HG02759 (cell line): ENCODE measurements around the gene TMEM129.
A peak's percentile ranks its signal among the peaks of the same experiment; 100 is the strongest.
"Not testable (repeated sequence)": the region's sequence is repeated elsewhere in the genome, so short reads cannot be mapped to it uniquely, and the experiment has no call there.

Source experiments
- ATAC-seq: cut with Tn5 transposase; IDR thresholded peaks from one replicate; pipeline ENCODE4 v1.9.1; 2021; ENCODE audit warnings: mild to moderate bottlenecking, moderate library complexity; ENCODE audit not compliant: unreplicated experiment

The TMEM129 gene

GRCh38 chr4:1703867-1704266, 17.3 kb downstream of the TMEM129 start:
- no peak for ATAC-seq

- not testable (repeated sequence) for ATAC-seq
Measured at GRCh38 chr4:1701671-1702070, 19.5 kb downstream of the TMEM129 start.

DNA sequence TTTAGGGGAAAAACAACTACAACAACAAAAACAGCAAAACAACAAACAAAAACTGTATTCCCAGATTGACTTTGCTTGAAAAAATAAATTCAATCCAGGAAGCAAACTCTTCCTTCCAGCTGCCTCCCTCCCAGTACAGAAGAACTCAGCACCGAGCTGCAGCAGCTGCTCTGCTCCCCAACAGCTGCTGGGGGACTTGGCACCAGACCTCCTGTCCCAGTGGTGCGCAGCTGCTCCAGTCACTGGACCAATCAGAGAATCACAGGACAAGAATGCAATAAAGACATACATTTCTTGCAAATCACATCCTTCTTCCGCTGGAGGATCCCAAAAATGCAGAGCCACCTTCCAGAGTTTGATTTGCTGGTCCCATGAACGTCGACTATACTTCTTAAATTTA, 25.2 kb downstream of the TMEM129 start:
- ATAC-seq: no peak

DNA sequence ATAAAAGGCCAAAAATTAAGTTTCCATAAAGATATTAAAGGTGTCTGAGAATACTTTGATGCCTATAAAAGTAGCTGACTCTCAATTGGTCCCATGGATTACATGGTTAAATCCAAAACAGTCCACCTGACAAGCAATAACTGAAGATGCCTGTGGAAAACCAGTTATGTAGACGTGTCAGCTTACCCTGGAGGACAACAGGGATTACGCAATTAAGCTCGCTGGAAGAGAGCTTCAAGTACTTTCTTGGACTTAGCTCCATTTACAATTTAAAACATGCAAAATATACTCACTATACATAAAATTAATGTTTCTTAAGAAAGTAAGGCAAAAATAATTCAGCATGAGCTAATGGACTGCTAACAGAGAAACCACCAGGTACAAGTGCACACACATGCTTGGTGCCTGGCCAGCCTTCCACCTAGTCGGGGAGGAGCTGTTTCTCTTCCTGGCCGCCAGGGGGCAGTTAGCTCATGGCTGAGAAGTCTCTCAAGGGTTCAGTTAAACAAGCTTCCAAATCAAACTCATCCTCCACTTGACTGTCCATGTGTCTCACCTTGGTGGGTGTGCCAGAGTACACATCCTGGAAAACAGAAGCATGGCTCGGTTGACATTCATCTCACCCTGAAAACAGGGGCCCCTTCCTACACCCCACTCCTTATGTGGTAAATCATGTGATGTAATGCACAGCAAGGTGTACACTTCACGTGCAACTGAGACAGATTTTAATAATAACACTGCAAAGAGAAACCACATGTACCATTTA, 27.8 kb downstream of the TMEM129 start:
- peak; percentile 72 for ATAC-seq

DNA sequence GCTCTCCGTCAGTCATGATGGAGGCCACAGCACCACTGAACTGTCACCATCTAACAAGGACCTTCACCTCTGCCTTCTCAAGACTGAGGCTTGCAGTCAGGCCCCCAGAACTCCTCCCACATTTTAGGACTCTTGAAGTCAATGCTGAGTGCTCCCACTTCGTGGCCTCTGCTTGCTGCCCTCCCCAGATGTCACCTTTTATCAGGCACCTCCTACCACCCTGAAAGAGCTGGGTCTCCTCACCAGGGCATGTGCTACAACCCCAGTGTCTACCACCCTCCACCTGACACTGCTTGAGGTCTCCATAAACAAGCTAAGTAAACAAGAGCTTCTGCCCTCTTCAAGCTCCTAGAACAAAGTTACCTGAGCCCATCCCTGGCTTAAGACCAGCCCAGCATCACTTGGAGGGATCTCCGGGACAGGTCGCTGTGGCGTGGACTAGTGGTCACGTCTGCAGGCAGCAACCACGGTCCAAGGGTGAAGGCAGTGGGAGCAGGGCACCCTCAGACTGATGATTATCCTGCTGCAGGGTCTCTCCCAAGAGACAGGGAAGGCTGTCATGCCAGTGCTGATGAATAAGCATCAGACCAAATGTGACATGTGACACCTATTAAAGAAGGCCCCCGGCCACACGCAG, 29.3 kb downstream of the TMEM129 start:
- ATAC-seq: no peak

GRCh38 chr4:1690698-1691097, 30.4 kb downstream of the TMEM129 start:
- no peak for ATAC-seq

- ATAC-seq: no peak
Measured at GRCh38 chr4:1686440-1687036, 34.6 kb downstream of the TMEM129 start.

DNA sequence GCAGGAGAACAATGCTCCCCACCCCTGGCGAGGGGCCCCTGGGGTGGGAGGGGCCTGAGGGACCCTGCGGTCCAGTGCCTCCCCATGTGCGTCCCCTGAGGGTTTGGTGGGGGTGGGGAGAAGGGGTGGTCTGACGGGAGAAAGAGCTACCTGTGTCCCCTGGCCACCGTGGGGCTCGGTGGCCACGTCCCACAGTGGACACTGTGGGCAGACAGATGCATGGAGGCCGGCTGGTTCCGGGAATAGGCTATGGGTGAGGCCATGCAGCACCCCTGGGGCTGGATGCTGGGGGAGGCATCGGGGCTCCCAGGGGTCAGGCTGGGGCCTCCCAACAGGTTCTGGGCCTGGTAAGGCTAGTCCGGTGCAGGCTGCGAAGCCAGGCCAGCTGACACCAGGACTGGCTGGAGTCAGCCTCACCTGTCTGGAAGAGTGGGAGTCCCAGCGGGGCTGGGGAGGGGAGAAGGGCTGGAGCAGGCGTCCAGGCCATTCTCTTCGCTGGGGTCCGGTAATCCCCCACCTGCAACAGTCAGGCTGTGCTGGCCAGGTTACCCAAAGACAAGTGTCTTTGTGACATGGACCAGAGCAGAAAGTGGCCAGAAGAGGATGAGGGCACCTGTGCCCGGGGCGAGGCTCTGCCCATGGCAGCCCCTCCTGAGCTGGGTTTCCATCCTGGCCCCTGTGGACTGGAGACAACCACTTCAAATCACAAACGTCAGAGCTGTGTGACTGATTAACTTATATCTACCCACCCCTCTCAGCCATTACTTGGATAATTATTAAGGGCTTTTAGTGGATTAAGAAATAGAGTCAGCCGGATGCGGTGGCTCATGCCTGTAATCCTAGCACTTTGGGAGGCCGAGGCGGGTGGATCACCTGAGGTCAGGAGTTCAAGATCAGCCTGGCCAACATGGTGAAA, 35.6 kb downstream of the TMEM129 start:
- ATAC-seq: no peak

- ATAC-seq: no peak
Measured at GRCh38 chr4:1684506-1685234, 36.5 kb downstream of the TMEM129 start.

GRCh38 chr4:1683736-1684505, 37.2 kb downstream of the TMEM129 start, which contains the start of gene FAM53A:
FAM53A (minus strand) TSS chr4:1684313; CDS start chr4:1668741, 15,572 bp downstream.
- ATAC-seq: peak; percentile 93

DNA sequence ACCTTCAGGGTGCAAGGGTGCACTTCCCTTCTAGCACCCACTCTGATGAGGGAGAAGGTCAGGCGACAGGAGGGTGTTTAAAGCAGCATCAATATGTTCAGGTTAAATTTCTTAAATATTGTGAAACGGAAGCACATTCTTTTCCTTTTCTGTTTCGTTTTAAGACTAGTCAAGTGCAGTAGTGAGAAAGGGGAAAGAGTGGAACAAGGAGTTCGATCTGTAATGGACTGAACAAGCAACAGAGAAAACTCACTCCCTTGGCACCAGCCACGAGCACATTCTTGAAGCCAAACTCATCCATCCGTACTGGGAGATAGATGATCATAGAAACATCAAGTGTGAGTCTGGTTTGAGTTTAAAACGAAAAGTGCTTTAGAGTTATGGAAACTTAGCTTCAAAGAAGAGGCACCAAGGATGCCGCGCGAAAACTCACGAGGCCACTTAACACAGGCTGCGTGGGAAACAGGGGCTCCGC, 37.8 kb downstream of the TMEM129 start:
- ATAC-seq: no peak

DNA sequence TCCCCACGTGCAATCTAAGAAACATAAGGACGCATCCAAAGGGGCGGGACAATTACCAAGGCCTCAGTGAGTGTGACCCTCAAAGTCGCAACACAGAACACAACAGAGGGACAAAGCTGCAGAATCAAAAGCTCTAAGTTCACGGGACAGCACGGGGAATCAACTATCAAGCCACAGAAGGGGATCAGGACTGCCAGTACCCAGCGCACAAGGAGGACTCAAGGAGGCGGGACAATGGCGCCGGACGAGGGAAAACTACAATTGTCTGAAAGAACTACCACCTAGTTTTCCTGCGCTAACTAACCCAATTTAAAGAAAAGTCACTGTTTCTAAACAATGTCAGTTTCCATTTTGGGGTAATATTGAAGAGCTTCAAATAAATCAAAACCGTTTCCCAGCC, 38.3 kb downstream of the TMEM129 start:
- no peak for ATAC-seq

GRCh38 chr4:1678244-1678643, 42.9 kb downstream of the TMEM129 start:
- no peak for ATAC-seq

DNA sequence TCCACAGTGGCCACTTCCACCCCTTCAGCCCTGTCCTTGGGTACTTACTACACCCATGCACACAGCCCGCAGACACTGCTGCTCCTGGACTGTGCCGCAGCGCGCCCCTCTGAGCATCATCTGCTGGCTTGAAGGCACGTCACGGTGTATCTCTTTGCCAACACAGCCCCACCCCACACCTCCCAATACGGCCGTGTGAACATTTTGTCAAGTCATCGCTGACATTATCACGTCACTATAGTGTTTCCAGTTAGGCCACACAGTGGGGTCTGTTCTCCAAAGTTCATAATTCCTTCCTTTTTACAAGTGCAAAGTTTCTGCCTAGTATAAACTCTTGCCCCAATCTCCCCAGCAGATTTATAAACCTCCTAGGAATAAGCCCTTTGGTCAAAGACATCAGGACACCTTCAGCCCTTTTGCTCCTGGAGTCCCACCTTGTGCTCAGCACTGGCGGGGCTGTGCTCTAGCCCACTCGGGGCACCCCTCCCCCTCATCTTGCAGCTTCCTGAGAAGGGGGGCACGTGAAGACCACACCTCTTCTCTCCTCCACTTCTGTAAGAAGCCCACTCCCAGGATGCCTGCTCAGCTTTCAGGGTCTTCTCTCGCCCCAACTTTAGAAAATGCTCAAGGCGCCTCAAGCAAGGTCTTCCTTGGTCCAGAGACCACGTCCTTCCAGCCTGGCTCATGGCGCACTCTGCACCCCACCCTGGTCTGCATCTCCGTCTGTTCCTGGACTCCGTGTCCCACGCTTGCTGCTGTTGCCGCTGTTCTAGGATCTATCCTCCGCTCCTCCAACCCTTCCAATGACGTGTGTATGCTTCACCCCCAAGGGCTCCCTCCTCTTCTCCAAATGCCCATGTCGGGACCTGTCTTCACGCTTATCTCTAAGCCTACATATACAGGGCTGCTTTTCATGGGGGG, 44.3 kb downstream of the TMEM129 start:
- ATAC-seq: no peak

DNA sequence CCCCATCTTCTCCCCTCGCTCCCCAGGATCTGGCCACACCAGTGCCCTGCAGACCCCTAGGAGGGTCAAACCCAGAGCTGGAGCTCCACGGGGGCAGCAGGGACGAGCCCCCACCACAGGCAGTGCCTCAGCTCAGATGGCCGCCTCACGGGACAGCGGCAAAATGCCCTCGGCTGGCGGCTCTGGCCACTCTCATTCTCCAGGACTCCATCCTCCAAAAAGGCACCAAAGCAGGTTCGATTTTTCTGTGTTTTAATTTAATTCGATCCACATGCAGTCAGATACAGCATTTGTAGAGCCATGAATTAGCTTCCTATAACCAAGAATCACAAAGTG, 45.4 kb downstream of the TMEM129 start:
- ATAC-seq: no peak

- ATAC-seq: no peak
Measured at GRCh38 chr4:1675136-1675801, 45.9 kb downstream of the TMEM129 start.

DNA sequence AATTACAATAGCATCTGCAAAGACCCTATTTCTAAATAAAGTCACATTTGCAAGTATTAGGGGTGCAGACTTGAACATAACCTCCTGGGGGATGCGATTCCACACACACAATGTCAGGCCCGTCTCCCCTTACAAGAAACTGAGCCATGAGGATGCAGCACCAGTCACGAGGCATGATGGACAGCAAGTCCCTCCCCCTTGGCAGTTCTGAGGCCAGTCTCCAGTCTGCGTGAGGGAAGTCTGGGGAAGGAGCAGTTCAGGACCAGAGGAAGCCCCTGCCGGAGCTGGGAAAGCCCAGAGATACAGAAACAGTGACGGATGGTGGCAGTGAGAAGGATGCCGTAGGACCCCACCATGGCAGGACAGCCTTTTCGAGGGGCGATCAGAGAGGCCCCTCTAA, 46.4 kb downstream of the TMEM129 start:
- ATAC-seq: no peak

- ATAC-seq: no peak
Measured at GRCh38 chr4:1673671-1674070, 47.5 kb downstream of the TMEM129 start.
